ENCODE data around the gene MDH2.

Gene MDH2

DNA sequence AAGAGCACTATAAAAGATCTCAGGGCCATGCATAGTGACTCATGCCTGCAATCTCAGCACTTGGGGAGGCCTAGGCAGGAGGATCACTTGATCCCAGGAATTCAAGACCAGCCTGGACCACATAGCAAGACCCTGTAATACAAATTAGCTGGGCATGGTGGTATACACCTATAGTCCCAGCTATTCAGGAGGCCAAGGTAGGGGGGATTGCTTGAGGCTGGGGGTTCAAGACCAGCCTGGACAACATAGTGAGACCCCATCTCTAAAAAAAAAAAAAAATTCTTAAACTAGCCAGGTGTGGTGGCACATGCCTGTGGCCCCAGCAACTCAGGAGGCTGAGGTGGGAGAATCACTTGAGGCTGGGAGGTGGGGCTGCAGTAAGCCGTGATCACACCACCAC is 15.9 kb upstream of the MDH2 start:
- TF ChIP-seq GATA2 (IDR thresholded peaks at IDR 0.05; ENCODE audit: low read depth, low read length) = no peak
- no peak for TF ChIP-seq GATA3 (IDR thresholded peaks at IDR 0.05; ENCODE audit: low read depth, low read length)

DNA sequence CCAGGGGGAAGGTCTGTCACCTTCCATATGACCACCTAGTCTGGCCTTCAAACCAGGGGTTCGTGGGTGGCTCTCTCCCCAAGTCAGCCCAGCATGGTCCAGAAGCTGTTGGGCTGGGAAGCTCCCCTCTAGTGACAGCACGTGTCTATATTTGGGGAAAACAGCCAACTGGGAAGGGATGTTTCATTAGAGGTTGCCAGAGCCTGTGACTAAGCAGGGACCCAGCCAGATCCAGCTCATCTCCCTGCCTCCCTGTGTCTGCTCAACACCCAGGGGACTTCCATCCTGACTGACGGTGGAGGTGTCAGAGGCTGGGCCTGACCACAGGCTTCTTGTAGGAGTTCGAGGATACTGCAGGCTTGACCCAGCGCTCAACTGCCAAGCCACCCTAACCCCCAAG is 10.6 kb upstream of the MDH2 start:
- TF ChIP-seq GATA2 (IDR thresholded peaks at IDR 0.05; ENCODE audit: low read depth, low read length) = no peak
- TF ChIP-seq GATA3 (IDR thresholded peaks at IDR 0.05; ENCODE audit: low read depth, low read length) = no peak

DNA sequence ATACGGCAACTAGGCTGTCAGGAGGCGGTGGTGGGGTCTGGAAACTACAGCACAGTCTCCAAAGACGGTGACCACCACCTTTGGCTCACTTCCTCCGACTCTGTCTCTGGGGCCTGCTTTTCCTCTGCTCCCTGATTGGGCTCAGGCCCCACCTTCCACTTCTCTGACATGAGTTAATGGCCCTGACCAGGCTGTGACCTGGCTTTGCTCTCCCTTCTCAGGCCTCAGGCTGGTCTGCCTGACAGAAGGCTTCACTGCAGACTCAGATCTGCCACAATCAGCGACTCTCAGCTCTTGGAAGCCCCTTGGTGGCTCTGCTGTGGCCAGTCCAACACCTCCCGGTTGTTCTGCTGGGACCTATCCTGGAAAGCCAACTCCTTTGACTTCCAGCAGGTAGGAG is 7.8 kb upstream of the MDH2 start:
- no peak for TF ChIP-seq GATA3 (IDR thresholded peaks at IDR 0.05; ENCODE audit: low read depth, low read length)

DNA sequence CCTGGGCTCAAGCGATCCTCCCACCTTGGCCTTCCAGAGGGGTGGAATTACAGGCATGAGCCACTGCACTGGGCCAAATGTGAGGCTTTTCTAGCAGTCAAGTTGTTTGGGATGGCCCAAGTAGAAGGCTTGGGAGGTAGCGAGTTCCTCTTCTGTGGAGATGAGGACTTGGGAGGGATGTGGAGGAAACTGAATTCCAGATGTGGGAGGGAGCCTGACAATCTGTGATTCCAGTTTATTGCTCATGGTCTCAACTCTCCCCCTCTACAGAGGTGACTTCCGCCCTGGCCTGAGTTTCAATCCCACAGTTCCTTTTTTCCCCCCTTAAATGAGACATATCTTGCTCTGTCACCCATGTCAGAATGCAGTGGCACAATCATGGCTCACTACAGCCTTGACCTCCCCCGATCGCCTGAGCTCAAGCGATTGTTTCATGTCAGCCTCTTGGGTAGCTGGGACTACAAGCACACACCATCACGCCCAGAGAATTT is 3.5 kb upstream of the MDH2 start:
- no peak for TF ChIP-seq GATA2 (IDR thresholded peaks at IDR 0.05; ENCODE audit: low read depth, low read length)
- no peak for TF ChIP-seq GATA3 (IDR thresholded peaks at IDR 0.05; ENCODE audit: low read depth, low read length)

DNA sequence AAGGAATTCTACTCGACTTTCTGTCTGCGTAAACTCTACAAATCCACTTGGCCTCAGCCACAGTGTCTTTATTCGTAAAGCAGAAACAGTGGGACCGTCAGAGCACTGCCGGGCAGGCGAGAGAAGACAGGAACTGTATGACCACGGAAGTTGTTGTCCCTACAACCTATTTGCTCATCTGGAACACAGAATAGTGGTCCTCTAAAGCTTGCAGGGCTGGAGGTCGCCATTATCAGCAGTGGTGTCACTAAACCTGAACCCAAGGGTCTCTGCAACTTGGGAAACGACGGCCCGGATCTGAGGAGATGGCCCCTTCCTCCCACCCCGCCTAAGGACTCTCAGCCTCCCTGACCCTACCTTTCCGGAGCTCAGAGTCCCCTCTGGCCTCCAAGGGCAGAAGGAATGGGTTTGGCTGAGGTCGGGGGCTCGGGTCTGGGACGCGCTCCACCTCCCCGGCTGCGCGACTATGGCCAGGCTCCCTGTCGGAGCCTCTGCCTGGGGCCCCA is 548 bp upstream of the MDH2 start:
- TF ChIP-seq GATA3 (IDR thresholded peaks at IDR 0.05; ENCODE audit: low read depth, low read length) (no peak), GATA2 (IDR thresholded peaks at IDR 0.05; ENCODE audit: low read depth, low read length) (no peak)

DNA sequence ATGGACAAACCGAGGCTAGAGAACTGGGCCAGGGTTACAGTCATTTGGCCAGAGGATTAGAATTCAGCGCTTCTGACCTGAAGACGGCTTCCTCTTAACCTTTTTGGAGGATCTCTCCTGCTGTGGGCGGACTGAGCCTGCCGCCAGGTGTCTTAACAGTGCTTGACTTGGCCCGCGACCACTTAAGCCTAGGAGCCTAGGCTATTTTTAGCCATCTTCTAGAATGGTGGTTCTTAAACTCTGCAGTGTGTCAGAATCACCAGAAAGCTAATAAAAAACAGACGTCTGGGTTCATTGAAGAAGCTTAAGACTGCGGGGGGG is 722 bp downstream of the MDH2 start:
- TF ChIP-seq GATA3 (IDR thresholded peaks at IDR 0.05; ENCODE audit: low read depth, low read length) (no peak), GATA2 (IDR thresholded peaks at IDR 0.05; ENCODE audit: low read depth, low read length) (no peak)

DNA sequence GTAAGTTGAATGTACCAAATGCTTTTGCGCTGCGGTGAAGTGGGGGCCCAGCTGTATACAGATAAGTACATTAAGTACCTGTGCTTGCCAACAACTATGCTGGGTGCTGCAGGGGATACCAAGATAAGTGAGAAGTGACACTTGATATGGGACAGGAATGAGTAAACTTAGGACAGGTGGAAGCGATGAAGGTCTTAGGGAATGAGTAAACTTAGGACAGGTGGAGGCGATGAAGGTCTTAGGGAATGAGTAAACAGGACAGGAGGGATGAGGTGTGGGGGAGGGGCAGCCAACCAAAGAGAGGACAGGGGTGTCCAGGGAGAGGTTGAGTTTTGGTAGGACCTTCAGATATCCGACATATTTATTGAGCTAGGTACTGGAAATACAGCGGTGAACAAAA is 1.4 kb downstream of the MDH2 start:
- TF ChIP-seq GATA3 (IDR thresholded peaks at IDR 0.05; ENCODE audit: low read depth, low read length) (no peak), GATA2 (IDR thresholded peaks at IDR 0.05; ENCODE audit: low read depth, low read length) (no peak)

DNA sequence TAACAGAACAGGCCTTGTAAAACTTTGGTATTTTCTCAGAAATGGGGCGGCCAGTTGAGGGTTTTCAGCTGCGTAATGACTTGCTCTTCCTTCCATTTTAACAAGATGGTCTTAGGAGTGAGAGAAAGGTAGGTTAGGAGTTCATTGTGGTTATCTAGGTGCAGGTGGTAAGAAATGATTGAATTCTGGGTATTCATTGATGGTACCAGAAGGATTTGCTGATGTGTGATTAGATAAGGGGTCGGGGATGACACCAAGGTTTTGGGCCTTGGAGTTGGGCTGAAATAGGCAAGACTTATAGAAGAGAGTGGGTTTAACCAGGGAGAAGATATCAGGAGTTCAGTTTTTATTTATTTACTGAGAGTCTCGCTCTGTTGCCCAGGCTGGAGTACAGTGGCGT is 2.6 kb downstream of the MDH2 start:
- TF ChIP-seq GATA3 (IDR thresholded peaks at IDR 0.05; ENCODE audit: low read depth, low read length) = no peak
- no peak for TF ChIP-seq GATA2 (IDR thresholded peaks at IDR 0.05; ENCODE audit: low read depth, low read length)

DNA sequence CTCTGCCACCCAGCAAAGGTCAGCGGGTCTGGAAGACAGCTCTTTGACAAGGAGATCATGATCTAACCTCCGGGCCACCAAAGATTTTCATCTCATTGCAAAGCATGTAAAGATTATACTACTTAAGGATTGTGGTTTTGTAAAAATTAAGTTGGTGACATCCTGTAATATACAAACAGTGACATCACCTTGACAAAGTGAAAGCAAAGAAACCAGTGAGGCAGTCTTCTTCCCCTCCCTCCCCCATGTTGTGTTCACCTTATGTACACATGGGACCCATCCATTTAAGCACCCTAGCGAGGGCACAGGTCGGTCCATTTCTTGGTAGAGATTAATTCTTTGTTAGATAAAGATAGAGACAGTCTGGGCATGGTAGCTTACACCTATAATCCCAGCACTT is 3.9 kb downstream of the MDH2 start:
- TF ChIP-seq GATA3 (IDR thresholded peaks at IDR 0.05; ENCODE audit: low read depth, low read length) (no peak), GATA2 (IDR thresholded peaks at IDR 0.05; ENCODE audit: low read depth, low read length) (no peak)

DNA sequence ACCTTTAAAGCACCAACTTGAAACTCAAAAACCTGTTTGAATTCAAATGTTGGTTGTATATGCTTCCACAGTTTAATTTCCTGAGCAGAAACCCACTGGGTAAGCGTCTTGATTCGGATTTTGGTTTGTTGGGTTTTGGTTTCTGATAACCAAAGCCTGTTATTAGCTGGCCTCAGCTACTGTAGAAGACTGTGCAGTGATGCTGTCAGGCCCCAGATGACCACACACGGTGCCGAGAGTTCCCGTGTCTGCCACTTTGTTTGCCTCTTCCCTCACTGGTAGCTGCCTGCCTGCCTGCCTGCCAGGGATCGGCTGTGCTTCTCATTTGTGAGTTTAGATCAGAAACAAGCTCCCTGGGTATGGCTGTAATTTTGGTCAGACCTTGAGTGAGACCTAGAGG is 5.6 kb downstream of the MDH2 start:
- TF ChIP-seq GATA3 (IDR thresholded peaks at IDR 0.05; ENCODE audit: low read depth, low read length) (no peak), GATA2 (IDR thresholded peaks at IDR 0.05; ENCODE audit: low read depth, low read length) (no peak)

DNA sequence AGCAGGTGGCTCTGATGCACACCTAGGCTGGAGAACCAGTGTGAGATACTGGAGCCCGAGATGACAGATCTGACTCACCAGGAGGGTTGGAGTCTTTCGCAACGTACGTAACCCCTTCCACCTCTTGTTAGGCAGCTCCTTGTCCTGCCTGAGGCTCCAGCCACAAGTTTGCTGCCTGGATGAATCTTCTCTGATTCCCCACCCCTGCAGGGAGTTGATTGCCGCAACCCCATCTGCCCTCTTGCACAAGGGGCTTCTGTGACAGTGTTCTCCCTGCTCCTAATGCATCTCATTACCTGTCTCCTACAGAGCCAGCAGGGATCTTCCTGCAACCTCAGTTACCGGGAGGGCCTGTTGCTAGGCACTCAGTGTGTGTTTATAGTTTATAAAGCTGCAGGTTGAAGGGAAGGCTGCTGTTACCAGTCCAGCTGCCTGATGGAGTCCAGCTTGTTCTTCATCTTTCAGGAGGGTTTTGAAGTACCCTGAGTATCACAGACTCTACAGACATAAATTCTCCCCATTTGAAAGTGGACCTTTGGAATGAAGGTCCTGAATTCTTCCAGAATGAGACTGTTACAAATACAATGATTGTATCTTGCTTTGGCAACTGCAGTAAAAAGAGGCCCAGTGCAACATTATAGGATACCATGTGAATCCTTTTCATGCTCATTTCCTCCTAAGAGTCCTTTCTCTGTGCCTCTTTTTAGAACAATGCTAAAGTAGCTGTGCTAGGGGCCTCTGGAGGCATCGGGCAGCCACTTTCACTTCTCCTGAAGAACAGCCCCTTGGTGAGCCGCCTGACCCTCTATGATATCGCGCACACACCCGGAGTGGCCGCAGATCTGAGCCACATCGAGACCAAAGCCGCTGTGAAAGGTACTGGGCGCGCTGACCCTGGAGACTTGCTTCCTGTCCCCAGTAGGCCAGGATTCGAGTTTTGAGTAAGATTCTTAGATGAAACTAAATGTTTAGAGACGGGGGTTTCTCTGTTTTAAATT is 6.5 kb downstream of the MDH2 start:
- TF ChIP-seq GATA2 (IDR thresholded peaks at IDR 0.05; ENCODE audit: low read depth, low read length) (no peak), GATA3 (IDR thresholded peaks at IDR 0.05; ENCODE audit: low read depth, low read length) (no peak)

DNA sequence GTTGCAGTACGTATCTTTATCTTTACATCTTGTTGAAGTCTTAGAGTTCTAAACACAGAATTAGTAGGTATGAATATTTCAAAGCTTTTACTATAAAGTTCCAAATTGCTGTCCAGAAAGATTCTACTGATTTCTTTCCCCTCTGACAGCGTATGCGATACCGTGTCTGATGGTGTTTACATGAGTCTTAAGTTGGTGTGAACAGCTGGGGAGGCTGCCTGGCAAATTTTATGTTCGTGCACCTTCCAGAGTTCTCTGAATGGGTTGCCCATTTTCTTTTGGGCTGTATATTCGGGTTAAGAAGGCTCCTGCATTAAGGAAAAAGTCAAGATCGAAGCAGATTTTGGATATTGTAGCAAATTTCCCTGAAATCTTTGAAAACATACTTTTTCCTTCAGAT is 8.3 kb downstream of the MDH2 start:
- no peak for TF ChIP-seq GATA3 (IDR thresholded peaks at IDR 0.05; ENCODE audit: low read depth, low read length)
- no peak for TF ChIP-seq GATA2 (IDR thresholded peaks at IDR 0.05; ENCODE audit: low read depth, low read length)

DNA sequence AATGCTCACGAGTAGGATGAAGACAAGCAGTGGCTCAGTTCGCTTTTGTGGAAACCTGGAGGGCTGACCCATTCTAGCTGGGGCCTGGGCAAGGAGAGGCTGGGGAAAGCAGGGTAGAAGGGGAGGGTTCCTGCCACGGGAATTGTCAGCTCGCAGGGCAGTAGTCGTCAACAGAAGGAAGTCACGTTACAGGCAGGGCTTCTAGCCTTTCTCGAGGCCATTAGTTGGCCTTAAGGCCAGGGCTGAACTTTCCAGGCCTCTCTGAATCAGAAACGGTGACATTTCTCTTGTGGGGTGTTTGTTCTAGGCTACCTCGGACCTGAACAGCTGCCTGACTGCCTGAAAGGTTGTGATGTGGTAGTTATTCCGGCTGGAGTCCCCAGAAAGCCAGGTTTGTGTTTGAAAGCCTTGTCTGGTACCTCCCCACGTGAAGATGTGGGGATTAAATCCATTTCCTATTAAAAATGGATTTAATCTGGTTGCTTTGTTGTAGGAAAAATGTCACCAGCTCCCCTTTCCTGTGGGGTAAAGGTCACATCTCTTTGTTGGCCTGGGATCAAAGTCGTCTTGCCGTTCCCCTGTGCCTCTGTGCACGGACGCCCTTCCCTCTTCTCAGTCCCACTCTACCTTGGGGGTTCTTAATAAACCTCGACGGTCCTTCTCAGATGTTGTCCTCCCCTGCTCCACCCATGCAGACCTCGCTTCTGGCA is 9.4 kb downstream of the MDH2 start:
- TF ChIP-seq GATA2 (IDR thresholded peaks at IDR 0.05; ENCODE audit: low read depth, low read length) (no peak), GATA3 (IDR thresholded peaks at IDR 0.05; ENCODE audit: low read depth, low read length) (no peak)

DNA sequence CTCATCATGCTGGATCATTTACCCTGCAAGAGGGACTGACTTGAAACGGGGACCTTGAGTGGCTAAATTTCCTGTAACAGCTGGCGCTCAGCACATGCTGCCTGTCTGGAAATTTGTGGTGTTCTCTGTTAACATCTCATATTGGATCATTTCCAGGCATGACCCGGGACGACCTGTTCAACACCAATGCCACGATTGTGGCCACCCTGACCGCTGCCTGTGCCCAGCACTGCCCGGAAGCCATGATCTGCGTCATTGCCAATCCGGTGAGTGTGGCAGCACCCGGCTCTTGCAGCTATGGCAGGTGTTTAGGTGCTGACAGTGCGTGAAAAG is 9.9 kb downstream of the MDH2 start:
- TF ChIP-seq GATA2 (IDR thresholded peaks at IDR 0.05; ENCODE audit: low read depth, low read length) (no peak), GATA3 (IDR thresholded peaks at IDR 0.05; ENCODE audit: low read depth, low read length) (no peak)

DNA sequence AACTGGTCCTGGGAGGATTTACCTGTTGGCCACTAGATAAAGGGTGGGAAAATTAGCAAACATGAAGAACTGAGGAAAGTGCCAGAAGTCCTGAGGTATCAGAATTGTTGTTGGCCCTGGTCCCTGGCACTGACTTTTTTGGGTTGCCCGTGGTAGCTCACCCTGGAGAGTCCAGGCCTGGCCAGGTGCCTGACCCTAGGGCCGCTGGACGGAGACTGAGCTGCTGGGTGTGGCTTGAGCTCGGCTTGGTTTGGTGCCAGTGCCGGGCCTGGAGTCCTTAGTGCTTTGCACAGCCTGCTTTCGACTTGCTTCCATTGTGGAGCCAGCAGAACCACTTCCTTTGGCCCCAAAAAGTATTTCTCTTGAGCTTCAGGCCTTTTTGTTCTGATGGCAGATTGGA is 12.9 kb downstream of the MDH2 start:
- TF ChIP-seq GATA3 (IDR thresholded peaks at IDR 0.05; ENCODE audit: low read depth, low read length) (no peak), GATA2 (IDR thresholded peaks at IDR 0.05; ENCODE audit: low read depth, low read length) (no peak)
